SK-N-SH (cell line): ENCODE results near the gene TPD52L1. TPM values are rescaled to one million over a fixed set of nuclear protein-coding genes. Genes with fewer than 3 reads are reported as not detected.

ENCODE experiments used
- CTCF ChIA-PET: fragments of 300-600, 350-600 bp; formaldehyde crosslinking; extraction: SDS; loops from one replicate; lab custom pipeline; 2021; lab: Yijun Ruan, JAX
- POLR2A ChIA-PET: fragments of 350-600 bp; sonication (Branson Sonifier 250); formaldehyde crosslinking; extraction: SDS; loops from one replicate; lab custom pipeline; 2020; ENCODE audit warnings: antibody characterized with exemption, inconsistent platforms; lab: Yijun Ruan, JAX
- DNase-seq: peaks from one replicate; pipeline ENCODE4 v3.0.0; 2012
- H2AFZ ChIP-seq: fragments of 200-600 bp; sonication (generic); 2 replicates; pipeline ENCODE4 v1.8.1; 2016; ENCODE audit warnings: antibody characterized with exemption, mild to moderate bottlenecking, low read depth
- H3F3A ChIP-seq: fragments of 200-600 bp; sonication (generic); replicated peaks from 2 replicates; pipeline ENCODE3; 2016; ENCODE audit warnings: antibody characterized with exemption, mild to moderate bottlenecking; ENCODE audit not compliant: insufficient read depth
- H3K27ac ChIP-seq, 2 experiments: fragments of 200-500 bp in 1 of 2; fragments of 200-600 bp in 1 of 2; sonication (Bioruptor generic) in 1 of 2; sonication (generic), shearing (Covaris generic) in 1 of 2; 2 replicates each; pipeline versions ENCODE4 v1.5.1 to v1.6.1; 2014 to 2016; ENCODE audit warnings: low read depth in 2 of 2, inconsistent platforms in 1 of 2, low read length in 1 of 2, mild to moderate bottlenecking in 1 of 2, mixed read lengths in 1 of 2
- H3K27me3 ChIP-seq: fragments of 200-600 bp; sonication (generic), shearing (Covaris generic); 2 replicates; pipeline ENCODE4 v1.6.1; 2016; ENCODE audit warnings: mixed run types; ENCODE audit not compliant: insufficient read depth
- H3K36me3 ChIP-seq, 2 experiments: fragments of 200-500 bp in 1 of 2; fragments of 200-600 bp in 1 of 2; sonication (Bioruptor generic) in 1 of 2; sonication (generic) in 1 of 2; replicated peaks in 1 of 2; 2 replicates each; pipeline versions ENCODE3 to v1.5.1; 2014 to 2016; ENCODE audit warnings: low read length in 1 of 2, mild to moderate bottlenecking in 1 of 2; ENCODE audit not compliant: insufficient read depth in 2 of 2, control insufficient read depth in 1 of 2
- H3K4me1 ChIP-seq, 2 experiments: fragments of 200-500 bp in 1 of 2; fragments of 200-600 bp in 1 of 2; sonication (Bioruptor generic) in 1 of 2; sonication (generic), shearing (Covaris generic) in 1 of 2; 2 replicates each; pipeline versions ENCODE4 v1.5.1 to v1.6.1; 2014 to 2016; ENCODE audit warnings: low read depth in 1 of 2, low read length in 1 of 2, mixed run types in 1 of 2; ENCODE audit not compliant: insufficient read depth in 2 of 2, control insufficient read depth in 1 of 2
- H3K4me2 ChIP-seq: fragments of 200-600 bp; sonication (generic), shearing (Covaris generic); 2 replicates; pipeline ENCODE4 v1.6.1; 2017; ENCODE audit warnings: mixed run types
- H3K4me3 ChIP-seq, 2 experiments: fragments of 200-500 bp in 1 of 2; fragments of 200-600 bp in 1 of 2; sonication (Bioruptor generic) in 1 of 2; sonication (generic), shearing (Covaris generic) in 1 of 2; 2 replicates each; pipeline versions ENCODE4 v1.5.1 to v1.8.1; 2014 to 2016; ENCODE audit warnings: low read depth in 2 of 2, inconsistent platforms in 1 of 2, low read length in 1 of 2, mild to moderate bottlenecking in 1 of 2, mixed read lengths in 1 of 2, moderate library complexity in 1 of 2
- H3K79me2 ChIP-seq: fragments of 200-600 bp; sonication (generic); 2 replicates; pipeline ENCODE4 v1.8.1; 2017; ENCODE audit warnings: mild to moderate bottlenecking; ENCODE audit not compliant: insufficient read depth
- H3K9ac ChIP-seq: fragments of 200-600 bp; sonication (generic); 2 replicates; pipeline ENCODE4 v1.6.1; 2017; ENCODE audit warnings: mixed run types
- H3K9me2 ChIP-seq: fragments of 200-600 bp; sonication (generic); 2 replicates; pipeline ENCODE4 v1.6.1; 2017; ENCODE audit warnings: mixed run types
- H3K9me3 ChIP-seq: fragments of 200-600 bp; sonication (generic); 2 replicates; pipeline ENCODE4 v1.6.1; 2017; ENCODE audit warnings: mixed run types, mild to moderate bottlenecking, moderate library complexity
- H4K20me1 ChIP-seq: fragments of 200-600 bp; sonication (generic); 2 replicates; pipeline ENCODE4 v1.6.1; 2017; ENCODE audit warnings: mild to moderate bottlenecking, mixed run types; ENCODE audit not compliant: insufficient read depth
- CHD2 ChIP-seq: fragments of 150-350 bp; IDR thresholded peaks from 2 replicates; pipeline ENCODE4 v1.6.1; 2018; ENCODE audit warnings: low read length; ENCODE audit not compliant: partially characterized antibody
- ELF1 ChIP-seq: IDR thresholded peaks from 2 replicates; pipeline ENCODE4 v1.4.0; 2012
- EP300 ChIP-seq, 2 experiments: IDR thresholded peaks; 2 replicates each; pipeline versions ENCODE4 v1.4.0 to v1.6.1; 2012; ENCODE audit warnings: borderline replicate concordance in 1 of 2, low read depth in 1 of 2, low read length in 1 of 2
- EZH2phosphoT487 ChIP-seq: fragments of 200-600 bp; sonication (generic); IDR thresholded peaks from 2 replicates; pipeline ENCODE4 v1.6.1; 2017; ENCODE audit warnings: low read depth, mixed run types, mild to moderate bottlenecking, antibody characterized with exemption, moderate library complexity, borderline replicate concordance
- FOSL2 ChIP-seq: IDR thresholded peaks from 2 replicates; pipeline ENCODE4 v1.4.0; 2012; ENCODE audit warnings: low read depth, mild to moderate bottlenecking, moderate library complexity, borderline replicate concordance
- GABPA ChIP-seq: IDR thresholded peaks from 2 replicates; pipeline ENCODE4 v1.4.0; 2012; ENCODE audit warnings: low read depth, mild to moderate bottlenecking
- MAX ChIP-seq: IDR thresholded peaks from 2 replicates; pipeline ENCODE4 v1.4.0; 2012; ENCODE audit warnings: low read depth
- MEF2A ChIP-seq: IDR thresholded peaks from 2 replicates; pipeline ENCODE4 v1.4.0; 2012; ENCODE audit warnings: low read depth, borderline replicate concordance
- MXI1 ChIP-seq: IDR thresholded peaks from 2 replicates; pipeline ENCODE4 v1.6.1; 2012; ENCODE audit warnings: mild to moderate bottlenecking, low read depth, low read length, improper control_type of control experiment
- NRF1 ChIP-seq: IDR thresholded peaks from 2 replicates; pipeline ENCODE4 v1.6.1; 2012; ENCODE audit warnings: low read depth, mild to moderate bottlenecking, low read length
- RFX5 ChIP-seq: IDR thresholded peaks from 2 replicates; pipeline ENCODE4 v1.6.1; 2012; ENCODE audit warnings: mild to moderate bottlenecking, improper control_type of control experiment, low read length
- SIN3A ChIP-seq: IDR thresholded peaks from 2 replicates; pipeline ENCODE4 v1.6.1; 2012; ENCODE audit warnings: low read depth, mild to moderate bottlenecking, low read length, moderate library complexity, borderline replicate concordance
- SMC3 ChIP-seq: IDR thresholded peaks from 2 replicates; pipeline ENCODE4 v1.6.1; 2012; ENCODE audit warnings: low read depth, low read length, improper control_type of control experiment
- TAF1 ChIP-seq: IDR thresholded peaks from 2 replicates; pipeline ENCODE4 v1.6.1; 2012; ENCODE audit warnings: low read depth, mild to moderate bottlenecking, low read length, moderate library complexity, borderline replicate concordance
- TCF12 ChIP-seq: IDR thresholded peaks from 2 replicates; pipeline ENCODE4 v1.4.0; 2012
- USF2 ChIP-seq: fragments of 150-350 bp; IDR thresholded peaks from 2 replicates; pipeline ENCODE4 v1.6.1; 2017; ENCODE audit warnings: antibody characterized with exemption, low read length, low read depth, borderline replicate concordance
- YY1 ChIP-seq: IDR thresholded peaks from 2 replicates; pipeline ENCODE4 v1.4.0; 2012; ENCODE audit warnings: low read depth, mild to moderate bottlenecking
- WGBS: methylation state at CpG from one replicate; pipeline ENCODE4 v1.1.6; 2017; ENCODE audit warnings: low lambda C conversion rate; 5-methylcytosine and 5-hydroxymethylcytosine counted together
- polyA plus RNA-seq, 3 experiments: library from polyadenylated mRNA; depleted of rRNA; stranded (reverse); fragments of >200 nt; gene quantifications; 2 replicates each; pipeline ENCODE4 v1.2.3, GENCODE V29; 2012
- TF ChIP-seq, protein P1 (sequence below): fragments of 200-600 bp; sonication (generic); IDR thresholded peaks from 2 replicates; pipeline ENCODE4 v1.6.1; 2017; ENCODE audit warnings: antibody characterized with exemption, mild to moderate bottlenecking, moderate library complexity
- TF ChIP-seq, protein P2 (sequence below): IDR thresholded peaks from 2 replicates; pipeline ENCODE4; 2012
- TF ChIP-seq, protein P3 (sequence below): IDR thresholded peaks from 2 replicates; pipeline ENCODE4 v1.4.0; 2012; ENCODE audit warnings: low read depth, borderline replicate concordance

TPD52L1 gene
- polyA plus RNA-seq, 1 of the 3 experiments (the other 2 are of a cell fraction), result 0.13 TPM

DNA sequence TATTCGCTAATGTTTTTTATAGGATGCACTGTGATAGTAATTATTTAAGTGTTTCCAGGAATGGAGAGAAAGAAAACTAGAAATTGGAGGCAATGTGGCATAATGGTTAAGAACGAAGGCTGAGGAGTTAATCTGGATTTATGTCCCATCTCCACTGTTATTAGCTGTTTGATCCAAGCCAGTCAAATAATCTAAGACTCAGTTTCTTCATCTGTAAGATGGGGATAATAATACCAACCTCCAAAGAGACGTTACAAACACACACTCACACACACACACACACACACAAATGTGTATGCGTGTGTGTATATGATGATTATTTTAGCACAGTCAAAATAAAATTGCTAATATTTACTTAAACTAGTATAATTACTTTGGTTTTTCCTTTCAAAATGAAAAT is 36.9 kb upstream of the TPD52L1 start:
- Histone ChIP-seq H3K9ac (no peak overlapping the region), H3K4me2 (no peak overlapping the region), H3K9me2 (no peaks in the 10 kb centered on the region), H3F3A (no peaks in the 10 kb centered on the region), H3K36me3 (no peaks in the 10 kb centered on the region), H3K27me3 (no peaks in the 10 kb centered on the region; the same call in 1 of the 2 replicates), H4K20me1 (no peaks in the 10 kb centered on the region), H3K27ac (no peak overlapping the region), H3K79me2 (no peaks in the 10 kb centered on the region), H3K9me3 (no peaks in the 10 kb centered on the region), H3K4me1 (no peaks in the 10 kb centered on the region), H2AFZ (no peak overlapping the region), H3K4me3 (no peak overlapping the region)
- TF ChIP-seq, protein P1, sequence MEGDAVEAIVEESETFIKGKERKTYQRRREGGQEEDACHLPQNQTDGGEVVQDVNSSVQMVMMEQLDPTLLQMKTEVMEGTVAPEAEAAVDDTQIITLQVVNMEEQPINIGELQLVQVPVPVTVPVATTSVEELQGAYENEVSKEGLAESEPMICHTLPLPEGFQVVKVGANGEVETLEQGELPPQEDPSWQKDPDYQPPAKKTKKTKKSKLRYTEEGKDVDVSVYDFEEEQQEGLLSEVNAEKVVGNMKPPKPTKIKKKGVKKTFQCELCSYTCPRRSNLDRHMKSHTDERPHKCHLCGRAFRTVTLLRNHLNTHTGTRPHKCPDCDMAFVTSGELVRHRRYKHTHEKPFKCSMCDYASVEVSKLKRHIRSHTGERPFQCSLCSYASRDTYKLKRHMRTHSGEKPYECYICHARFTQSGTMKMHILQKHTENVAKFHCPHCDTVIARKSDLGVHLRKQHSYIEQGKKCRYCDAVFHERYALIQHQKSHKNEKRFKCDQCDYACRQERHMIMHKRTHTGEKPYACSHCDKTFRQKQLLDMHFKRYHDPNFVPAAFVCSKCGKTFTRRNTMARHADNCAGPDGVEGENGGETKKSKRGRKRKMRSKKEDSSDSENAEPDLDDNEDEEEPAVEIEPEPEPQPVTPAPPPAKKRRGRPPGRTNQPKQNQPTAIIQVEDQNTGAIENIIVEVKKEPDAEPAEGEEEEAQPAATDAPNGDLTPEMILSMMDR, result no peak
- TF ChIP-seq EP300 (IDR thresholded peaks at IDR 0.05; ENCODE audit: borderline replicate concordance in 1 of 2, low read depth in 1 of 2, low read length in 1 of 2) (no peak), RFX5 (no peak), TCF12 (no peak), EZH2phosphoT487 (no peak), SIN3A (no peak), USF2 (no peak), YY1 (no peak), TAF1 (no peak), CHD2 (no peak), MAX (no peak)
- TF ChIP-seq, protein P2, sequence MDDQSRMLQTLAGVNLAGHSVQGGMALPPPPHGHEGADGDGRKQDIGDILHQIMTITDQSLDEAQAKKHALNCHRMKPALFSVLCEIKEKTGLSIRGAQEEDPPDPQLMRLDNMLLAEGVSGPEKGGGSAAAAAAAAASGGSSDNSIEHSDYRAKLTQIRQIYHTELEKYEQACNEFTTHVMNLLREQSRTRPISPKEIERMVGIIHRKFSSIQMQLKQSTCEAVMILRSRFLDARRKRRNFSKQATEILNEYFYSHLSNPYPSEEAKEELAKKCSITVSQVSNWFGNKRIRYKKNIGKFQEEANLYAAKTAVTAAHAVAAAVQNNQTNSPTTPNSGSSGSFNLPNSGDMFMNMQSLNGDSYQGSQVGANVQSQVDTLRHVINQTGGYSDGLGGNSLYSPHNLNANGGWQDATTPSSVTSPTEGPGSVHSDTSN, result no peak
- 27% methylated on average over 4 of the region's 4 CpGs for WGBS
- POLR2A ChIA-PET, result no interaction called here
- CTCF ChIA-PET, result no interaction called here
- DNase-seq, result no peak

DNA sequence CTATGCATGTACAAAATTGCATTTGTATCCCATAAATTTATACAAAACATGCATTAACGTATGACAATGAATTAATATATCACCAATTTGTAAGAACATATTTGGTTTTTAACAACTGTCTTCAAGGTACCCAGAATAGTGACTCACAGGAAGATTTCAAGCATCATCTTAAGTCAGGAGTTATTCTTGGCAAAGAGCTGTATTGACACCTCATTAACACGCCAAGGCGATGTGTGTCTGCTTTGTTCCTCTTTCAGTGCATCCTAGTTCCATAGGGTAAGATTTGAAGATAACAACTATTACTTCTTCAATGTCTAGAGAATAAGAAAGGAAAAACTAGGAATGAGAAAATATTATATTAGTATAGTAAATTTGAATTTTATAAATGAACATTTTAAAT is 35.8 kb upstream of the TPD52L1 start:
- Histone ChIP-seq H3K27me3 (no peaks in the 10 kb centered on the region; the same call in 1 of the 2 replicates), H3K9me2 (no peaks in the 10 kb centered on the region), H3F3A (no peaks in the 10 kb centered on the region), H4K20me1 (no peaks in the 10 kb centered on the region), H3K4me1 (no peaks in the 10 kb centered on the region; a peak in 1 of 4 replicates), H3K27ac (no peak overlapping the region), H3K36me3 (no peaks in the 10 kb centered on the region), H3K9ac (no peak overlapping the region), H3K4me2 (no peak overlapping the region), H2AFZ (no peak overlapping the region), H3K79me2 (no peaks in the 10 kb centered on the region), H3K9me3 (no peaks in the 10 kb centered on the region), H3K4me3 (no peak overlapping the region)
- CTCF ChIA-PET, result no interaction called here
- POLR2A ChIA-PET, result no interaction called here
- DNase-seq, result no peak
- 7% methylated on average over 3 of the region's 3 CpGs for WGBS
- TF ChIP-seq SMC3 (no peak), NRF1 (no peak), MEF2A (no peak), GABPA (no peak), TCF12 (no peak), SIN3A (no peak), ELF1 (no peak), USF2 (no peak), MXI1 (no peak), TAF1 (no peak), FOSL2 (no peak)
- TF ChIP-seq, protein P3, sequence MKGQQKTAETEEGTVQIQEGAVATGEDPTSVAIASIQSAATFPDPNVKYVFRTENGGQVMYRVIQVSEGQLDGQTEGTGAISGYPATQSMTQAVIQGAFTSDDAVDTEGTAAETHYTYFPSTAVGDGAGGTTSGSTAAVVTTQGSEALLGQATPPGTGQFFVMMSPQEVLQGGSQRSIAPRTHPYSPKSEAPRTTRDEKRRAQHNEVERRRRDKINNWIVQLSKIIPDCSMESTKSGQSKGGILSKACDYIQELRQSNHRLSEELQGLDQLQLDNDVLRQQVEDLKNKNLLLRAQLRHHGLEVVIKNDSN, result no peak
- TF ChIP-seq, protein P2, result no peak
